ENCODE measurements around the gene PSAPL1.

PSAPL1 gene

GRCh38 chr4:7430368-7430964, 4.3 kb downstream of the PSAPL1 start:
- H3K79me2 ChIP-seq (ENCODE audit: insufficient read depth, low read length), result no peaks in the 10 kb centered on the region
- no peak for DNase-seq
- no peak overlapping the region for H3K4me2 ChIP-seq (ENCODE audit: insufficient read depth, low read length)
- H3K27ac ChIP-seq (ENCODE audit: low read length), result no peak overlapping the region
- ATAC-seq (ENCODE audit: insufficient read depth, low read depth), result no peak
- H3K9ac ChIP-seq (ENCODE audit: low read depth, low read length), result no peak overlapping the region
- TF ChIP-seq, protein P1, sequence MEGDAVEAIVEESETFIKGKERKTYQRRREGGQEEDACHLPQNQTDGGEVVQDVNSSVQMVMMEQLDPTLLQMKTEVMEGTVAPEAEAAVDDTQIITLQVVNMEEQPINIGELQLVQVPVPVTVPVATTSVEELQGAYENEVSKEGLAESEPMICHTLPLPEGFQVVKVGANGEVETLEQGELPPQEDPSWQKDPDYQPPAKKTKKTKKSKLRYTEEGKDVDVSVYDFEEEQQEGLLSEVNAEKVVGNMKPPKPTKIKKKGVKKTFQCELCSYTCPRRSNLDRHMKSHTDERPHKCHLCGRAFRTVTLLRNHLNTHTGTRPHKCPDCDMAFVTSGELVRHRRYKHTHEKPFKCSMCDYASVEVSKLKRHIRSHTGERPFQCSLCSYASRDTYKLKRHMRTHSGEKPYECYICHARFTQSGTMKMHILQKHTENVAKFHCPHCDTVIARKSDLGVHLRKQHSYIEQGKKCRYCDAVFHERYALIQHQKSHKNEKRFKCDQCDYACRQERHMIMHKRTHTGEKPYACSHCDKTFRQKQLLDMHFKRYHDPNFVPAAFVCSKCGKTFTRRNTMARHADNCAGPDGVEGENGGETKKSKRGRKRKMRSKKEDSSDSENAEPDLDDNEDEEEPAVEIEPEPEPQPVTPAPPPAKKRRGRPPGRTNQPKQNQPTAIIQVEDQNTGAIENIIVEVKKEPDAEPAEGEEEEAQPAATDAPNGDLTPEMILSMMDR (IDR thresholded peaks at IDR 0.05; ENCODE audit: borderline replicate concordance, extremely low read depth, low read length, poor library complexity, severe bottlenecking), result no peak
- no peak for TF ChIP-seq EZH2 (IDR thresholded peaks at IDR 0.05; ENCODE audit: borderline replicate concordance, low read depth, low read length, severe bottlenecking)
- H2AFZ ChIP-seq (ENCODE audit: low read depth, low read length), result no peak overlapping the region
- H3K27me3 ChIP-seq (ENCODE audit: insufficient read depth, low read length, poor library complexity), result no peaks in the 10 kb centered on the region
- H3K9me3 ChIP-seq (ENCODE audit: insufficient read depth, low read length, severe bottlenecking), result no peaks in the 10 kb centered on the region
- no peak overlapping the region for H3K4me3 ChIP-seq (ENCODE audit: low read depth in 1 of 2, low read length in 2 of 2)
- no peaks in the 10 kb centered on the region for H3K4me1 ChIP-seq (ENCODE audit: insufficient read depth, low read length)
- no peaks in the 10 kb centered on the region for H4K20me1 ChIP-seq (ENCODE audit: insufficient read depth, low read length)
- no peaks in the 10 kb centered on the region for H3K36me3 ChIP-seq (ENCODE audit: insufficient read depth, low read length)

- no peaks in the 10 kb centered on the region for H3K4me1 ChIP-seq (ENCODE audit: insufficient read depth, low read length)
Observed at GRCh38 chr4:7429601-7430078, 5.1 kb downstream of the PSAPL1 start.

GRCh38 chr4:7429069-7429416, 5.7 kb downstream of the PSAPL1 start:
- no peaks in the 10 kb centered on the region for H4K20me1 ChIP-seq (ENCODE audit: insufficient read depth, low read length)
- no peak overlapping the region for H3K27ac ChIP-seq (ENCODE audit: low read length)
- no peak overlapping the region for H3K4me2 ChIP-seq (ENCODE audit: insufficient read depth, low read length)
- no peaks in the 10 kb centered on the region for H3K27me3 ChIP-seq (ENCODE audit: insufficient read depth, low read length, poor library complexity)
- H3K9ac ChIP-seq (ENCODE audit: low read depth, low read length), result no peak overlapping the region
- no peak overlapping the region for H3K4me3 ChIP-seq (ENCODE audit: low read depth in 1 of 2, low read length in 2 of 2)
- no peaks in the 10 kb centered on the region for H3K9me3 ChIP-seq (ENCODE audit: insufficient read depth, low read length, severe bottlenecking)
- H3K36me3 ChIP-seq (ENCODE audit: insufficient read depth, low read length), result no peaks in the 10 kb centered on the region
- no peaks in the 10 kb centered on the region for H3K4me1 ChIP-seq (ENCODE audit: insufficient read depth, low read length)
- TF ChIP-seq, protein P1 (IDR thresholded peaks at IDR 0.05; ENCODE audit: borderline replicate concordance, extremely low read depth, low read length, poor library complexity, severe bottlenecking), result no peak
- TF ChIP-seq EZH2 (IDR thresholded peaks at IDR 0.05; ENCODE audit: borderline replicate concordance, low read depth, low read length, severe bottlenecking), result no peak
- no peak overlapping the region for H2AFZ ChIP-seq (ENCODE audit: low read depth, low read length)
- ATAC-seq (ENCODE audit: insufficient read depth, low read depth), result no peak
- no peak for DNase-seq
- H3K79me2 ChIP-seq (ENCODE audit: insufficient read depth, low read length), result no peaks in the 10 kb centered on the region

More at GRCh38 chr4:7429601-7430078, 5.1 kb downstream of the PSAPL1 start:
- H3K79me2 ChIP-seq (ENCODE audit: insufficient read depth, low read length), result no peaks in the 10 kb centered on the region
- TF ChIP-seq, protein P1 (IDR thresholded peaks at IDR 0.05; ENCODE audit: borderline replicate concordance, extremely low read depth, low read length, poor library complexity, severe bottlenecking), result no peak
- no peak for TF ChIP-seq EZH2 (IDR thresholded peaks at IDR 0.05; ENCODE audit: borderline replicate concordance, low read depth, low read length, severe bottlenecking)
- no peak overlapping the region for H2AFZ ChIP-seq (ENCODE audit: low read depth, low read length)
- H3K9ac ChIP-seq (ENCODE audit: low read depth, low read length), result no peak overlapping the region
- no peak overlapping the region for H3K27ac ChIP-seq (ENCODE audit: low read length)
- H4K20me1 ChIP-seq (ENCODE audit: insufficient read depth, low read length), result no peaks in the 10 kb centered on the region
- DNase-seq (no peak), ATAC-seq (ENCODE audit: insufficient read depth, low read depth) (no peak)
- H3K36me3 ChIP-seq (ENCODE audit: insufficient read depth, low read length), result no peaks in the 10 kb centered on the region
- no peaks in the 10 kb centered on the region for H3K27me3 ChIP-seq (ENCODE audit: insufficient read depth, low read length, poor library complexity)
- H3K9me3 ChIP-seq (ENCODE audit: insufficient read depth, low read length, severe bottlenecking), result no peaks in the 10 kb centered on the region
- H3K4me3 ChIP-seq (ENCODE audit: low read depth in 1 of 2, low read length in 2 of 2), result no peak overlapping the region
- H3K4me2 ChIP-seq (ENCODE audit: insufficient read depth, low read length), result no peak overlapping the region
